ENCODE results near the gene NUDT19.
"Not testable (repeated sequence)": the region's sequence is repeated elsewhere in the genome, so short reads cannot be mapped to it uniquely, and the experiment has no call there.

Gene NUDT19

GRCh38 chr19:32691291-32691951 is at the start of gene NUDT19:
Gene NUDT19, plus strand, starts transcription at chr19:32691821. Its CDS starts 140 bp downstream, at chr19:32691961.
- DNase-seq: peak; percentile 78

DNA sequence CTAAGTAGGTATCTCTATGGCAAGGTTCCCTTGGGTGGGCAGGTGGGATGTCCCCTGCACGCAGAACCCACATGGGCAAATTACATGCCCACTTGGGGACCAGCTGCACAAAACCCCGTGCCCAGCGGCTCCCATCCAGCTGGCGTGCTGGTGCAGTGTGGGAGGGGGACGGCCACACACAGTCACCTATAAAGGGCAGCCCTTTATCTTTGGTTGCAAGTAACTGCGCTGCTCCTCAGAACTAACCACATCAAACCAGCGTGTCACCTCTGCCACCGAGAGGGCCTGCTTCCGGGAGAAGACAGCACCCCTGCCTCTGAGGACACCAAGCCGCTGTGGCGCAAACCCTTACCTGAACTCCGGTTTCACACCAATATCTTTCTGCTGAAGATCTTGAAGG is 48.9 kb upstream of the NUDT19 start:
- DNase-seq: peak; percentile 78

GRCh38 chr19:32646556-32646955 is 45.1 kb upstream of the NUDT19 start:
- DNase-seq: no peak

- DNase-seq: no peak
Observed at GRCh38 chr19:32647361-32647760, 44.3 kb upstream of the NUDT19 start.

GRCh38 chr19:32649751-32650150 is 41.9 kb upstream of the NUDT19 start:
- no peak for DNase-seq

- no peak for DNase-seq
Observed at GRCh38 chr19:32650671-32651070, 41.0 kb upstream of the NUDT19 start.

DNA sequence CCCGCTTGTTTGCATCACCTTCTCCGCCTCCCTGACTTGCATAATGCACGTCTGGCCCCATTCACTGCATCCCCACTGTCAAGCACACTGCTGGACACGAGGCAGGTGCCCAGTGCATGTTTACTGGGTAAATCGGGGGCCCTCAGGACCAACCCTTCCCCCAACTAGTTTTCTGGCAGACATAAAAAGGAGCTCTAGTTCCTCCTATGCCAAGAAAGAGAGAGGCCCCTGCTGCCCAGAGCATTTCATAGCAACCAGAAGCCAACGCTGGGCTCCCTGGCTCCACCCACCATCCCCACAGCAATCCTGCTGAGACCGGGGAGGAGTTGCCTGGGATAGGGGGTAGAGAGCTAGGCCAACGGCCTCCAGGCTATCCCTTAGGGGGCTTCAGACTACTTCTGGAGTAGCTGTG is 39.9 kb upstream of the NUDT19 start:
- no peak for DNase-seq

DNA sequence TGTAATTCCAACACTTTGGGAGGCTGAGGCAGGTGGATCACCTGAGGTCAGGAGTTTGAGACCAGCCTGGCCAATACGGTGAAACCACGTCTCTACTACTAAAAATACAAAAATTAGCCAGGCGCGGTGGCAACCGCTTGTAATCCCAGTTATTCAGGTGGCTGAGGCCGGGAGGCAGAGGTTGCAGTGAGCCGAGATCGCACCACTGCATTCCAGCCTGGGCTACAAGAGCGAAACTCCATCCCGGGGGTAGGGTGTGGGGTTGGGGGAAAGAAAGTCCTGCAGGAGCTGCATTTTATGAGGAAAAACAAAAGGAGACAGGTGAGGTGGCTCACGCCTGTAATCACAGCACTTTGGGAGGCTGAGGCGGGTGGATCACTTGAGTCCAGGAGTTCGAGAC is 39.3 kb upstream of the NUDT19 start:
- DNase-seq: not testable (repeated sequence)

GRCh38 chr19:32652894-32653598 is 38.6 kb upstream of the NUDT19 start:
- no peak for DNase-seq

DNA sequence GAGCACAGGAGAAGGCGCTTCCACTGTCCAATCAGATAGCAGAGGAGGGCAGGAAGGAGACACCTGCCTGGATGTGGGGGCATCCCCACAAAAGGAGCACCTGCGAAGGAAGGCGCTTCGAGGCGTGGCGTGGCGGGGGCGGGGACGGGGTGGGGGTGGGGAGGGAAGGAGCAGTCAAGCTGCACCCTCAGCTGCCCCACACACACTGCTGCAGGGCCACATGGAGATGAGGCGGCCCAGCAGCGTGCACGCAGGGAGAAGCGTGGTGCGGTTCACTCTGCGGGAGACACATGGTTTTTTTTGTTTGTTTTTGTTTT is 38.1 kb upstream of the NUDT19 start:
- DNase-seq: no peak

DNA sequence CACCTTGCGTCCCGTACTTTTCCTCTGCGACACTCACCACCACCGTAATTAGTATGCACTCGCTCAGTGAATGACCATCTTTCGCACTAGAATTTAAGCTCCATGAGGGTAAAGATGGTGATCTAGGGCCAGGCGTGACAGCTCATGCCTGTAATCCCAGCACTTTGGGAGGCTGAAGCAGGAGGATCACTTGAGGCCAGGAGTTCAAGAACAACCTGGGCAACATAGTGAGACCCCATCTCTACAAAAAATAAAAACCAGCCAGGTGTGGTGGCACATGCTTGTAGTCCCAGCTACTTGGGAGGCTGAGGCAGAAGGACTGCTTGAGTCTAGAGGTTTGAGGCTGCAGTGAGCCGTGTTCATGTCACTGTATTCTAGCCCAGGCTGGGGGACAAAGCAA is 35.2 kb upstream of the NUDT19 start:
- not testable (repeated sequence) for DNase-seq

- no peak for DNase-seq
Observed at GRCh38 chr19:32658075-32658474, 33.5 kb upstream of the NUDT19 start.

GRCh38 chr19:32658527-32658926 is 33.1 kb upstream of the NUDT19 start:
- DNase-seq: no peak

GRCh38 chr19:32661318-32661717 is 30.3 kb upstream of the NUDT19 start:
- DNase-seq: no peak

DNA sequence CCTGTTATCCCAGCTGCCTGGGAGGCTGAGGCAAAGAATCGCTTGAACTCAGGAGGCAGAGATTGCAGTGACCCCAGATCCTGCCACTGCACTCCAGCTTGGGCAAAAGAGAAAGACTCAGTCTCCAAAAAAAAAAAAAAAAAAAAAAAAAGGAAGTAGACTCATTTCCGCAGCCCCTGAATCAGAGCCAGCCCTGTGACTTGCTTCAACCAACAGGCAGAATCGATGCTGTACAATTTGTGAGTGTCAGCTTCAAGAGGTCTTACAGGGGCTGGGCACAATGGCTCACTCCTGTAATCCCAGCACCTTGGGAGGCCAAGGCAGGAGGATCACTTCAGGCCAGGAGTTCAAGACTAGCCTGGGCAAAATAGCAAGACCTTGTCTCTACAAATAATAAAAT is 29.4 kb upstream of the NUDT19 start:
- no peak for DNase-seq

DNA sequence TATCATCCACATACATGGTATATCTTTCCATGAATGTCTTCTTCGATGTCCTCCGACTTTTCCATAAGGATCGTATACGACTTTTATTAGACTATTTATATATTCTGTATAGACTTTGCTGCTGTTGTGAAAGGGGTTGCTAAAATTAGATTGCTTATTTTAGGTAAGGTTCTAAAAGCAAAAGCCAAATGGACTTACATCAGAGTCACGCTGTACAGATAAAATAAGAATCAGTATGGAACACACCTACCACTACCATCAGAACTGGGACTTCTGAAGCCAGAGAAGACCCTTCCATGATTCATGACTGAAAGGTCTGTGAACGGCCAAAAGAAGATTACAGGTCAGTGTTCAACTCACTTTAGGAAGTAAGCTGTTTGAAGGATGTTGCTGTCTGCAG is 25.5 kb upstream of the NUDT19 start:
- no peak for DNase-seq

DNA sequence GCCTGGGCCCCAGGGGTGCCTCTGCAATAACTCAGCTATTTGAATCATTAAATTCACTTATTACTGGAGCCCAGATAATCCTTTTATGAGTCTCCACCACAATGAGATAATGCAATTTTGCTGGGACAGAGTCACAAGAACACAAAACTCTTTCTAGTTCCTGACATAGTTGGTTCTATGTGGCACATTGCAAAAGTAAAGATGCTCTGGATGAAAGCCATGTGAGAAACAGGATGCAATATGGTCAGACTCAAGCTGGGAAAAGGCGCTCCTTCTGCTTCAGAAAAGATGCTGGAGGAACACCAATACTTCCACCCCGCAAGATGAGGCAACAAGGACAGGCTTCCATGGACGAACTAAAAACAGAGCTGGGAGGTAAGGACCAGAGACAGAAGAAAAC is 22.3 kb upstream of the NUDT19 start:
- DNase-seq: no peak

- no peak for DNase-seq
Observed at GRCh38 chr19:32671883-32672593, 19.6 kb upstream of the NUDT19 start.

DNA sequence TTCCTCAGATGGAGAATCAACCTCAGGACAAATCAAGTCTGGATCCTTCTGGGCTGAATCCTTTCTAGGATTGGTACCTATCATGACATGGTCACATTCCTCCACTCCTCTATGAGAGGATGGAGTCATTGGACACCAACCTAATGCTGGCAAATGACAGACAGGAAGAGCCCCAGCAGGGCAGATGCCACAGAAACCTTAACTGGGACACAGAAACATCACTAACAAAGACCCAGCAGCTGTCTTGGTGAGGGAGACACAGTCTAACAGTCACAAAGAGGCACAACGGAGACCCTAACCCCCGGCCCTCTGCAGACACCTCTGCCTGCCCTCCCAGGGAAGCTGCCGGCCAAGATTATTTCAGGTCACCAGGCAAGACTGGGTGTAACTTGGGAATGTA is 18.8 kb upstream of the NUDT19 start:
- no peak for DNase-seq

- no peak for DNase-seq
Observed at GRCh38 chr19:32673573-32673972, 18.0 kb upstream of the NUDT19 start.

- DNase-seq: no peak
Observed at GRCh38 chr19:32674153-32674930, 17.3 kb upstream of the NUDT19 start.

DNA sequence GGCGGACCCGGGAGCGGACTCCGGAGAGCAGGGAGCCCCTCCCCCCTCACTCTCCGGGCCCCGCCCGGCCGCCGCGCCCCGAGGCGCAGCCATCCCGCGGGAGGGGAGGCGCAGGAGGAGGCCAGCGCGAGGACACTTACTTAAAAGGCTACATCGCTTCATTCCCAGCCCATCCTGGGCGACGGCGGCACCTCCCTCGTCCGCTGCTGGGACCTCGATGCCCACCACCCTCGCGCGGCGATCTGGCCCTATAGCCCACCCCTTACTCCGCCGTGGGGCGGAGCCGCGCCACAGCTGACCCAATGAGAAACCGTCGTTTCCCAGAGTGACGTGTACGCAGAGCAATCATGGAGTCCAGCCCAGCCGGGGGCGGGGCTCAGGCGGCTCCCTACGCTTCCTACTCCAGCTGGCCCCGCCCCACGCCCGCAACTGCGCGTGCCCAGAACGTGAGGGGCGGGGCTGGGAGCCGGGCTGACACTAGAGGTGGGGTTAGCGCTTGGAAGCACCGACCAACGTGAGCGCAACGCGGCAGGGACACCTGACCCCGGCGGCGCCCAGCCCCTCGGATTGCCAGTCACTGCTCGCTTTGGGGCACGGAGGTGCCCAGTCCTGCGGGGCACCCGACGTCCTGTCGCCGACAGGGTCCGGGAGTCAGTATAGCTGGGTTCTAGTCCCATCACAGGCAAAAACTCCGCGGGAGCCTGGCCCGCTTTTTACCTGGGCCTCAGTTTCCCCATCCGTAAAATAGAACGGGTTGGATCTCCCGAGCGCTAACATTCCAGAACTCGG is 16.5 kb upstream of the NUDT19 start, which contains the start of gene ANKRD27:
Gene ANKRD27, minus strand, starts transcription at position 250 of the 789 bp plus-strand sequence. CDS start 16,165 bp downstream, outside the sequence.
- DNase-seq: peak; percentile 98

Data from CD4-positive, alpha-beta T cell treated with Interleukin-17A for 1 hour (primary cell).